ENCODE results near the gene MAMDC2.

Gene MAMDC2

GRCh38 chr9:70144131-70144503, 100.5 kb downstream of the MAMDC2 start:
- Histone ChIP-seq H3K4me3 (no peak overlapping the region), H3K27ac (no peak overlapping the region), H3K9me3 (ENCODE audit: low read depth, low read length) (no peaks in the 10 kb centered on the region), H3K36me3 (ENCODE audit: insufficient read depth, low read length) (no peaks in the 10 kb centered on the region), H3K9ac (ENCODE audit: insufficient read length) (no peak overlapping the region)
- TF ChIP-seq FOXP2 (optimal IDR thresholded peaks at IDR 0.05; ENCODE audit: control extremely low read depth, extremely low read length, insufficient read depth) (no peak), EZH2 (IDR thresholded peaks at IDR 0.05) (no peak), POLR2AphosphoS5 (IDR thresholded peaks at IDR 0.05; ENCODE audit: borderline replicate concordance, low read depth, low read length) (no peak)
- DNase-seq (ENCODE audit: low read depth, low spot score): no peak

- DNase-seq (ENCODE audit: low read depth, low spot score): no peak
- no peak for TF ChIP-seq EZH2 (IDR thresholded peaks at IDR 0.05)
- TF ChIP-seq POLR2AphosphoS5 (IDR thresholded peaks at IDR 0.05; ENCODE audit: borderline replicate concordance, low read depth, low read length): no peak
- no peaks in the 10 kb centered on the region for H3K9me3 ChIP-seq (ENCODE audit: low read depth, low read length)
- no peak overlapping the region for H3K27ac ChIP-seq
- H3K4me3 ChIP-seq: no peak overlapping the region
- H3K36me3 ChIP-seq (ENCODE audit: insufficient read depth, low read length): no peaks in the 10 kb centered on the region
- H3K9ac ChIP-seq (ENCODE audit: insufficient read length): no peak overlapping the region
Measured at GRCh38 chr9:70145981-70146380, 102.3 kb downstream of the MAMDC2 start.

- DNase-seq (ENCODE audit: low read depth, low spot score): no peak
- no peaks in the 10 kb centered on the region for H3K9me3 ChIP-seq (ENCODE audit: low read depth, low read length)
- no peaks in the 10 kb centered on the region for H3K36me3 ChIP-seq (ENCODE audit: insufficient read depth, low read length)
- H3K27ac ChIP-seq: no peak overlapping the region
- H3K4me3 ChIP-seq: no peak overlapping the region
- H3K9ac ChIP-seq (ENCODE audit: insufficient read length): no peak overlapping the region
- TF ChIP-seq FOXP2 (optimal IDR thresholded peaks at IDR 0.05; ENCODE audit: control extremely low read depth, extremely low read length, insufficient read depth) (no peak), EZH2 (IDR thresholded peaks at IDR 0.05) (no peak), POLR2AphosphoS5 (IDR thresholded peaks at IDR 0.05; ENCODE audit: borderline replicate concordance, low read depth, low read length) (no peak)
Measured at GRCh38 chr9:70147196-70147595, 103.5 kb downstream of the MAMDC2 start.

- DNase-seq (ENCODE audit: low read depth, low spot score): no peak
- no peaks in the 10 kb centered on the region for H3K36me3 ChIP-seq (ENCODE audit: insufficient read depth, low read length)
- no peak overlapping the region for H3K4me3 ChIP-seq
- no peaks in the 10 kb centered on the region for H3K9me3 ChIP-seq (ENCODE audit: low read depth, low read length)
- no peak overlapping the region for H3K9ac ChIP-seq (ENCODE audit: insufficient read length)
- no peak for TF ChIP-seq POLR2AphosphoS5 (IDR thresholded peaks at IDR 0.05; ENCODE audit: borderline replicate concordance, low read depth, low read length)
- TF ChIP-seq EZH2 (IDR thresholded peaks at IDR 0.05): no peak
- no peak for TF ChIP-seq FOXP2 (optimal IDR thresholded peaks at IDR 0.05; ENCODE audit: control extremely low read depth, extremely low read length, insufficient read depth)
- H3K27ac ChIP-seq: no peak overlapping the region
Measured at GRCh38 chr9:70147651-70148050, 104.0 kb downstream of the MAMDC2 start.

- Histone ChIP-seq H3K27ac (no peak overlapping the region), H3K9me3 (ENCODE audit: low read depth, low read length) (no peaks in the 10 kb centered on the region), H3K4me3 (no peak overlapping the region), H3K9ac (ENCODE audit: insufficient read length) (no peak overlapping the region), H3K36me3 (ENCODE audit: insufficient read depth, low read length) (no peaks in the 10 kb centered on the region)
- TF ChIP-seq POLR2AphosphoS5 (IDR thresholded peaks at IDR 0.05; ENCODE audit: borderline replicate concordance, low read depth, low read length): no peak
- no peak for TF ChIP-seq FOXP2 (optimal IDR thresholded peaks at IDR 0.05; ENCODE audit: control extremely low read depth, extremely low read length, insufficient read depth)
- TF ChIP-seq EZH2 (IDR thresholded peaks at IDR 0.05): no peak
- DNase-seq (ENCODE audit: low read depth, low spot score): no peak
Measured at GRCh38 chr9:70152350-70152749, 108.7 kb downstream of the MAMDC2 start.

- no peak for DNase-seq (ENCODE audit: low read depth, low spot score)
- no peak overlapping the region for H3K27ac ChIP-seq
- no peak overlapping the region for H3K9ac ChIP-seq (ENCODE audit: insufficient read length)
- no peaks in the 10 kb centered on the region for H3K36me3 ChIP-seq (ENCODE audit: insufficient read depth, low read length)
- H3K9me3 ChIP-seq (ENCODE audit: low read depth, low read length): no peaks in the 10 kb centered on the region
- no peak overlapping the region for H3K4me3 ChIP-seq
- no peak for TF ChIP-seq EZH2 (IDR thresholded peaks at IDR 0.05)
- TF ChIP-seq POLR2AphosphoS5 (IDR thresholded peaks at IDR 0.05; ENCODE audit: borderline replicate concordance, low read depth, low read length): no peak
Measured at GRCh38 chr9:70156729-70157128, 113.1 kb downstream of the MAMDC2 start.

GRCh38 chr9:70159630-70160029, 116.0 kb downstream of the MAMDC2 start:
- Histone ChIP-seq H3K36me3 (ENCODE audit: insufficient read depth, low read length) (no peaks in the 10 kb centered on the region), H3K9ac (ENCODE audit: insufficient read length) (no peak overlapping the region), H3K27ac (no peak overlapping the region), H3K4me3 (no peak overlapping the region), H3K9me3 (ENCODE audit: low read depth, low read length) (no peaks in the 10 kb centered on the region)
- no peak for TF ChIP-seq POLR2AphosphoS5 (IDR thresholded peaks at IDR 0.05; ENCODE audit: borderline replicate concordance, low read depth, low read length)
- no peak for TF ChIP-seq EZH2 (IDR thresholded peaks at IDR 0.05)
- no peak for TF ChIP-seq FOXP2 (optimal IDR thresholded peaks at IDR 0.05; ENCODE audit: control extremely low read depth, extremely low read length, insufficient read depth)
- no peak for DNase-seq (ENCODE audit: low read depth, low spot score)

GRCh38 chr9:70160686-70161600, 117.3 kb downstream of the MAMDC2 start:
- no peak for DNase-seq (ENCODE audit: low read depth, low spot score)
- H3K4me3 ChIP-seq: no peak overlapping the region
- no peak for TF ChIP-seq POLR2AphosphoS5 (IDR thresholded peaks at IDR 0.05; ENCODE audit: borderline replicate concordance, low read depth, low read length)
- TF ChIP-seq EZH2 (IDR thresholded peaks at IDR 0.05): no peak
- no peak for TF ChIP-seq FOXP2 (optimal IDR thresholded peaks at IDR 0.05; ENCODE audit: control extremely low read depth, extremely low read length, insufficient read depth)
- H3K9ac ChIP-seq (ENCODE audit: insufficient read length): no peak overlapping the region
- no peaks in the 10 kb centered on the region for H3K9me3 ChIP-seq (ENCODE audit: low read depth, low read length)
- no peaks in the 10 kb centered on the region for H3K36me3 ChIP-seq (ENCODE audit: insufficient read depth, low read length)
- H3K27ac ChIP-seq: no peak overlapping the region

Data from SK-N-MC (cell line).